GM12878 (cell line): ENCODE results near the gene KLHL3. TPM values are rescaled to one million over a fixed set of nuclear protein-coding genes. Genes with fewer than 3 reads are reported as not detected.

Source experiments
- ATAC-seq: fragments of 200-7000 bp; cut with Tn5 transposase; 3 replicates; pipeline ENCODE4 v1.9.1; 2020; ENCODE audit warnings: mild to moderate bottlenecking, moderate library complexity
- BruUV-seq: library from RNA; stranded (reverse); fragments of 400-500 nt; replicated peaks from 2 replicates; lab custom pipeline; 2021; lab: Mats Ljungman, UMichigan
- CTCF ChIA-PET: fragments of 300-600 bp; sonication (Branson Sonifier 250); formaldehyde crosslinking; extraction: SDS; loops from one replicate; lab custom pipeline; 2021; ENCODE audit warnings: inconsistent platforms; lab: Yijun Ruan, JAX
- POLR2A ChIA-PET: fragments of 350-600 bp; formaldehyde crosslinking; extraction: SDS; loops from one replicate; lab custom pipeline; 2021; ENCODE audit warnings: inconsistent platforms; lab: Charles Lee
- RAD21 ChIA-PET: fragments of 300-600 bp; sonication (Branson Sonifier 250); formaldehyde crosslinking; loops from one replicate; lab custom pipeline; 2023; ENCODE audit warnings: antibody characterized with exemption; ENCODE audit not compliant: unreplicated experiment; lab: Charles Lee
- SMC1A ChIA-PET: fragments of 300-600 bp; sonication (Branson Sonifier 250); formaldehyde crosslinking; loops from one replicate; lab custom pipeline; 2023; ENCODE audit not compliant: unreplicated experiment, uncharacterized antibody; lab: Charles Lee
- DNase-seq: peaks from one replicate; pipeline ENCODE4 v3.0.0-alpha.2; 2011; ENCODE audit warnings: low read depth, low spot score
- FAIRE-seq: peaks from 3 replicates; lab custom pipeline; 2011; peaks lifted over from hg19 to GRCh38; lab: Jason Lieb, UNC
- H2AFZ ChIP-seq: 2 replicates; pipeline ENCODE4 v1.6.0; 2011; ENCODE audit warnings: low read depth, low read length, control low read depth; ENCODE audit not compliant: control insufficient read depth
- H3K27ac ChIP-seq: 2 replicates; pipeline ENCODE4 v1.5.1; 2011; ENCODE audit warnings: control low read depth; ENCODE audit not compliant: control insufficient read depth, insufficient read depth
- H3K27me3 ChIP-seq, 2 experiments: replicated peaks in 1 of 2; 2 replicates each; pipeline versions ENCODE4 v1.6.0 to v1.6.1; 2011; ENCODE audit warnings: low read length in 1 of 2; ENCODE audit not compliant: control insufficient read depth in 2 of 2, insufficient read depth in 2 of 2
- H3K36me3 ChIP-seq, 2 experiments: 2 replicates each; pipeline ENCODE4 v1.5.1; 2011; ENCODE audit warnings: low read length in 1 of 2; ENCODE audit not compliant: control insufficient read depth in 2 of 2, insufficient read depth in 2 of 2
- H3K4me1 ChIP-seq: 2 replicates; pipeline ENCODE4 v1.6.1; 2011; ENCODE audit warnings: mild to moderate bottlenecking, low read length, moderate library complexity, mixed read lengths; ENCODE audit not compliant: control insufficient read depth, insufficient read depth
- H3K4me2 ChIP-seq: 2 replicates; pipeline ENCODE4 v1.6.0; 2011; ENCODE audit warnings: control low read depth; ENCODE audit not compliant: control insufficient read depth, insufficient read depth
- H3K4me3 ChIP-seq: fragments of 200-600 bp; sonication (generic); 2 replicates; pipeline ENCODE4 v1.5.1; 2016
- H3K79me2 ChIP-seq: 2 replicates; pipeline ENCODE4 v1.6.0; 2011; ENCODE audit warnings: low read length; ENCODE audit not compliant: control insufficient read depth, insufficient read depth
- H3K9ac ChIP-seq: 2 replicates; pipeline ENCODE4 v1.8.0; 2011; ENCODE audit warnings: low read length, control low read depth, mixed read lengths; ENCODE audit not compliant: control insufficient read depth, insufficient read depth
- H3K9me3 ChIP-seq: replicated peaks from 3 replicates; pipeline ENCODE4 v1.5.1; 2011; ENCODE audit warnings: mild to moderate bottlenecking, low read length; ENCODE audit not compliant: control insufficient read depth, insufficient read depth
- H4K20me1 ChIP-seq: 2 replicates; pipeline ENCODE4 v1.6.0; 2011; ENCODE audit not compliant: control insufficient read depth, insufficient read depth
- CBFB ChIP-seq: IDR thresholded peaks from 2 replicates; pipeline ENCODE4 v1.6.1; 2016; ENCODE audit warnings: antibody characterized with exemption, low read depth
- CHD1 ChIP-seq: IDR thresholded peaks from 2 replicates; pipeline ENCODE4 v1.6.1; 2012; ENCODE audit warnings: low read depth, low read length, improper control_type of control experiment
- EGR1 ChIP-seq, 2 experiments: IDR thresholded peaks; 1 replicate in 1 of 2; 2 replicates in 1 of 2; pipeline ENCODE4 v1.6.1; 2011 to 2012; ENCODE audit warnings: low read depth in 2 of 2, low read length in 2 of 2, borderline replicate concordance in 1 of 2, mild to moderate bottlenecking in 1 of 2, moderate library complexity in 1 of 2
- GABPA ChIP-seq: IDR thresholded peaks from 2 replicates; pipeline ENCODE4 v1.6.1; 2014; ENCODE audit warnings: antibody characterized with exemption, low read depth, mild to moderate bottlenecking, inconsistent platforms
- HDGF ChIP-seq: fragments of 450-650 bp; IDR thresholded peaks from 2 replicates; pipeline ENCODE4 v1.6.1; 2016; ENCODE audit warnings: antibody characterized with exemption
- MEF2B ChIP-seq: fragments of 450-650 bp; IDR thresholded peaks from 2 replicates; pipeline ENCODE4 v1.6.1; 2018; ENCODE audit warnings: mild to moderate bottlenecking, moderate library complexity; ENCODE audit not compliant: partially characterized antibody, poor library complexity, severe bottlenecking
- POLR2A ChIP-seq: IDR thresholded peaks from 2 replicates; pipeline ENCODE4 v1.6.1; 2011; ENCODE audit warnings: low read depth, mild to moderate bottlenecking, low read length
- ZSCAN29 ChIP-seq: fragments of 450-650 bp; IDR thresholded peaks from 2 replicates; pipeline ENCODE4 v1.6.1; 2017; ENCODE audit warnings: mild to moderate bottlenecking, moderate library complexity
- WGBS: methylation state at CpG from one replicate; pipeline ENCODE4 v1.1.6; 2016; ENCODE audit warnings: low lambda C conversion rate; ENCODE audit not compliant: insufficient replicate concordance, insufficient coverage; ENCODE audit errors: missing lambda C conversion rate; 5-methylcytosine and 5-hydroxymethylcytosine counted together
- in situ Hi-C: fragments of 300-500 bp; cut with MboI; formaldehyde crosslinking; loops from 9 replicates; pipeline ENCODE4 v1.14.3; 2018; ENCODE audit warnings: mixed read lengths
- intact Hi-C: fragments of 100-400 bp; cut with micrococcal nuclease; formaldehyde crosslinking; loops from one replicate; pipeline ENCODE4 v1.14.2; 2022; ENCODE audit not compliant: unreplicated experiment
- polyA plus RNA-seq, 11 experiments: library from polyadenylated mRNA; depleted of rRNA in 4 of 11; unstranded in 6 of 11; stranded (reverse) in 5 of 11; fragments of >200 nt; fragmentation: Nextera tagmentation in 4 of 11; fragmentation: Illumina TruSeq in 1 of 11; extraction: Ambion mirVana in 4 of 11; extraction: Trizol in 1 of 11; gene quantifications; 1 replicate in 1 of 11; 2 replicates in 10 of 11; pipeline versions ENCODE4 v1.2.1 to v1.2.3, GENCODE V29; 2011 to 2016; ENCODE audit warnings: inconsistent platforms in 2 of 11, missing spikeins in 2 of 11, low read depth in 1 of 11
- total RNA-seq, 4 experiments: library from RNA; depleted of rRNA in 3 of 4; stranded (reverse); fragments of >200 nt in 3 of 4; fragmentation: Illumina TruSeq in 1 of 4; extraction: Trizol in 1 of 4; gene quantifications; 2 replicates each; pipeline versions ENCODE4 v1.2.1 to v1.2.3, GENCODE V29; 2013 to 2021
- TF ChIP-seq, protein P1 (sequence below): fragments of 450-650 bp; IDR thresholded peaks from 2 replicates; pipeline ENCODE4 v1.6.1; 2018; ENCODE audit warnings: borderline replicate concordance, mild to moderate bottlenecking; ENCODE audit not compliant: partially characterized antibody
- TF ChIP-seq, protein P2 (sequence below): IDR thresholded peaks from 2 replicates; pipeline ENCODE4 v1.6.1; 2011; ENCODE audit warnings: borderline replicate concordance, low read depth, mild to moderate bottlenecking, moderate library complexity, low read length; ENCODE audit not compliant: insufficient read depth, poor library complexity, severe bottlenecking
- TF ChIP-seq, protein P3 (sequence below): fragments of 150-350 bp; IDR thresholded peaks from 2 replicates; pipeline ENCODE4 v1.6.1; 2014; ENCODE audit warnings: mild to moderate bottlenecking, low read depth, low read length
- TF ChIP-seq, protein P4 (sequence below): fragments of 450-650 bp; formaldehyde crosslinking; IDR thresholded peaks from 2 replicates; pipeline ENCODE4 v1.5.0; 2022; ENCODE audit warnings: mild to moderate bottlenecking, missing genetic modification characterization
- TF ChIP-seq, protein P5 (sequence below): fragments of 450-650 bp; IDR thresholded peaks from 2 replicates; pipeline ENCODE4 v1.6.1; 2014; ENCODE audit warnings: mild to moderate bottlenecking

KLHL3 gene
- total and polyA plus RNA-seq, 10 of the 15 experiments (the other 5 are each of a cell fraction or from before 2014, with no cell fraction given) = 1.7 to 11.7 (median 5.6) TPM

DNA sequence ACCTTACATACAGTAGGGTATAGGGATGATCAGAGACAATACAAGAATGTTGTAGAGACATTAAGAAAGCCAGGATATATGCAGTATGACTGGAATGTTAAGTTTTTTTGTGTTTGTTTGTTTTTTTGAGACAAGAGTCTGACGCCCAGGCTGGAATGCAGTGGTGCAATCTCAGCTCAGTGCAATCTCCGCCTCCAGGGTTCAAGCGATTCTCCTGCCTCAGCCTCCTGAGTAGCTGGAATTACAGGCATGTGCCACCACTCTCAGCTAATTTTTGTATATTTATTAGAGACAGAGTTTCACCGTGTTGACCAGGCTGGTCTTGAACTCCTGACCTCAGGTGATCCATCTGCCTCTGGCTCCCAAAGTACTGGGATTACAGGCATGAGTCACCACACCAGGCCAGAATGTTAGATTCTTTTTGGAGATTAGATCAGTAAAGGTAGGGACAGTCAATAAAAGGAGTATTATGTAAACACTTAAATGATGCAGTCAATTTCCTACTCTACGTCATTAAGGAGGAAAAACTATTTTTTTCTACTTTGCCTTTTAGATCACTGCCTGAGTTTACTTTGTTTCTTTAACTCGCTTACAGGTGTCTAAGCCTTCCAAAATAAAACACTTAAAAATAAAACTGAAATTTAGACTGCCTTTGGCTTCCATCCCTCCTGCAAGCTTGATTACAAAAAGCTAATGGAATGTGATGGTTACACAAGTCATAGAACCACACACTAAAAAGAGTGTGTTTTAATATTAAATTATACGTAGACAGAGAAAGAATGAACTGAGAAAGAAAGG lies 25.0 kb upstream of the KLHL3 start:
- Histone ChIP-seq H3K27ac (no peak overlapping the region), H3K4me1 (peaks cover 17% of the 10 kb centered on the region), H3K79me2 (no peaks in the 10 kb centered on the region), H3K36me3 (no peaks in the 10 kb centered on the region), H2AFZ (no peak overlapping the region), H3K4me2 (no peak overlapping the region), H3K9me3 (no peaks in the 10 kb centered on the region), H3K9ac (no peak overlapping the region), H4K20me1 (no peaks in the 10 kb centered on the region), H3K27me3 (no peaks in the 10 kb centered on the region), H3K4me3 (no peak overlapping the region)
- 93% methylated on average over 7 of the region's 7 CpGs for WGBS
- ChIA-PET POLR2A (no interaction called here), RAD21 (no interaction called here), SMC1A (interaction anchor here (0.6 to 1.6 kb wide), 6 partner anchors 8 to 376 kb away, joined by 3 to 8 read pairs (median 3); no protein-coding TSS in a partner anchor), CTCF (interaction anchor here (0.6 to 3.3 kb wide), 4 partner anchors 10 to 175 kb away, joined by 3 to 19 read pairs (median 5); no protein-coding TSS in a partner anchor)
- in situ Hi-C loops = no loop called here
- no peak for FAIRE-seq
- no peak for DNase-seq
- ATAC-seq = no peak
- no TSS peak for BruUV-seq
- intact Hi-C loops = no loop called here
- no peak for TF ChIP-seq ZSCAN29
- no peak for TF ChIP-seq HDGF
- no peak for TF ChIP-seq GABPA
- TF ChIP-seq, protein P1, sequence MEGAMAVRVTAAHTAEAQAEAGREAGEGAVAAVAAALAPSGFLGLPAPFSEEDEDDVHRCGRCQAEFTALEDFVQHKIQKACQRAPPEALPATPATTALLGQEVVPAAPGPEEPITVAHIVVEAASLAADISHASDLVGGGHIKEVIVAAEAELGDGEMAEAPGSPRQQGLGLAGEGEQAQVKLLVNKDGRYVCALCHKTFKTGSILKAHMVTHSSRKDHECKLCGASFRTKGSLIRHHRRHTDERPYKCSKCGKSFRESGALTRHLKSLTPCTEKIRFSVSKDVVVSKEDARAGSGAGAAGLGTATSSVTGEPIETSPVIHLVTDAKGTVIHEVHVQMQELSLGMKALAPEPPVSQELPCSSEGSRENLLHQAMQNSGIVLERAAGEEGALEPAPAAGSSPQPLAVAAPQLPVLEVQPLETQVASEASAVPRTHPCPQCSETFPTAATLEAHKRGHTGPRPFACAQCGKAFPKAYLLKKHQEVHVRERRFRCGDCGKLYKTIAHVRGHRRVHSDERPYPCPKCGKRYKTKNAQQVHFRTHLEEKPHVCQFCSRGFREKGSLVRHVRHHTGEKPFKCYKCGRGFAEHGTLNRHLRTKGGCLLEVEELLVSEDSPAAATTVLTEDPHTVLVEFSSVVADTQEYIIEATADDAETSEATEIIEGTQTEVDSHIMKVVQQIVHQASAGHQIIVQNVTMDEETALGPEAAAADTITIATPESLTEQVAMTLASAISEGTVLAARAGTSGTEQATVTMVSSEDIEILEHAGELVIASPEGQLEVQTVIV = no peak
- TF ChIP-seq, protein P2, sequence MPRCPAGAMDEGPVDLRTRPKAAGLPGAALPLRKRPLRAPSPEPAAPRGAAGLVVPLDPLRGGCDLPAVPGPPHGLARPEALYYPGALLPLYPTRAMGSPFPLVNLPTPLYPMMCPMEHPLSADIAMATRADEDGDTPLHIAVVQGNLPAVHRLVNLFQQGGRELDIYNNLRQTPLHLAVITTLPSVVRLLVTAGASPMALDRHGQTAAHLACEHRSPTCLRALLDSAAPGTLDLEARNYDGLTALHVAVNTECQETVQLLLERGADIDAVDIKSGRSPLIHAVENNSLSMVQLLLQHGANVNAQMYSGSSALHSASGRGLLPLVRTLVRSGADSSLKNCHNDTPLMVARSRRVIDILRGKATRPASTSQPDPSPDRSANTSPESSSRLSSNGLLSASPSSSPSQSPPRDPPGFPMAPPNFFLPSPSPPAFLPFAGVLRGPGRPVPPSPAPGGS = no peak
- TF ChIP-seq, protein P3, sequence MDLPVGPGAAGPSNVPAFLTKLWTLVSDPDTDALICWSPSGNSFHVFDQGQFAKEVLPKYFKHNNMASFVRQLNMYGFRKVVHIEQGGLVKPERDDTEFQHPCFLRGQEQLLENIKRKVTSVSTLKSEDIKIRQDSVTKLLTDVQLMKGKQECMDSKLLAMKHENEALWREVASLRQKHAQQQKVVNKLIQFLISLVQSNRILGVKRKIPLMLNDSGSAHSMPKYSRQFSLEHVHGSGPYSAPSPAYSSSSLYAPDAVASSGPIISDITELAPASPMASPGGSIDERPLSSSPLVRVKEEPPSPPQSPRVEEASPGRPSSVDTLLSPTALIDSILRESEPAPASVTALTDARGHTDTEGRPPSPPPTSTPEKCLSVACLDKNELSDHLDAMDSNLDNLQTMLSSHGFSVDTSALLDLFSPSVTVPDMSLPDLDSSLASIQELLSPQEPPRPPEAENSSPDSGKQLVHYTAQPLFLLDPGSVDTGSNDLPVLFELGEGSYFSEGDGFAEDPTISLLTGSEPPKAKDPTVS = no peak
- no peak for TF ChIP-seq MEF2B
- no peak for TF ChIP-seq CHD1
- TF ChIP-seq, protein P4, sequence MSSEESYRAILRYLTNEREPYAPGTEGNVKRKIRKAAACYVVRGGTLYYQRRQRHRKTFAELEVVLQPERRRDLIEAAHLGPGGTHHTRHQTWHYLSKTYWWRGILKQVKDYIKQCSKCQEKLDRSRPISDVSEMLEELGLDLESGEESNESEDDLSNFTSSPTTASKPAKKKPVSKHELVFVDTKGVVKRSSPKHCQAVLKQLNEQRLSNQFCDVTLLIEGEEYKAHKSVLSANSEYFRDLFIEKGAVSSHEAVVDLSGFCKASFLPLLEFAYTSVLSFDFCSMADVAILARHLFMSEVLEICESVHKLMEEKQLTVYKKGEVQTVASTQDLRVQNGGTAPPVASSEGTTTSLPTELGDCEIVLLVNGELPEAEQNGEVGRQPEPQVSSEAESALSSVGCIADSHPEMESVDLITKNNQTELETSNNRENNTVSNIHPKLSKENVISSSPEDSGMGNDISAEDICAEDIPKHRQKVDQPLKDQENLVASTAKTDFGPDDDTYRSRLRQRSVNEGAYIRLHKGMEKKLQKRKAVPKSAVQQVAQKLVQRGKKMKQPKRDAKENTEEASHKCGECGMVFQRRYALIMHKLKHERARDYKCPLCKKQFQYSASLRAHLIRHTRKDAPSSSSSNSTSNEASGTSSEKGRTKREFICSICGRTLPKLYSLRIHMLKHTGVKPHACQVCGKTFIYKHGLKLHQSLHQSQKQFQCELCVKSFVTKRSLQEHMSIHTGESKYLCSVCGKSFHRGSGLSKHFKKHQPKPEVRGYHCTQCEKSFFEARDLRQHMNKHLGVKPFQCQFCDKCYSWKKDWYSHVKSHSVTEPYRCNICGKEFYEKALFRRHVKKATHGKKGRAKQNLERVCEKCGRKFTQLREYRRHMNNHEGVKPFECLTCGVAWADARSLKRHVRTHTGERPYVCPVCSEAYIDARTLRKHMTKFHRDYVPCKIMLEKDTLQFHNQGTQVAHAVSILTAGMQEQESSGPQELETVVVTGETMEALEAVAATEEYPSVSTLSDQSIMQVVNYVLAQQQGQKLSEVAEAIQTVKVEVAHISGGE = no peak
- TF ChIP-seq POLR2A = no peak
- no peak for TF ChIP-seq CBFB
- TF ChIP-seq EGR1 (IDR thresholded peaks at IDR 0.05; ENCODE audit: borderline replicate concordance in 1 of 2, low read depth in 2 of 2, low read length in 2 of 2) = no peak
- TF ChIP-seq, protein P5, sequence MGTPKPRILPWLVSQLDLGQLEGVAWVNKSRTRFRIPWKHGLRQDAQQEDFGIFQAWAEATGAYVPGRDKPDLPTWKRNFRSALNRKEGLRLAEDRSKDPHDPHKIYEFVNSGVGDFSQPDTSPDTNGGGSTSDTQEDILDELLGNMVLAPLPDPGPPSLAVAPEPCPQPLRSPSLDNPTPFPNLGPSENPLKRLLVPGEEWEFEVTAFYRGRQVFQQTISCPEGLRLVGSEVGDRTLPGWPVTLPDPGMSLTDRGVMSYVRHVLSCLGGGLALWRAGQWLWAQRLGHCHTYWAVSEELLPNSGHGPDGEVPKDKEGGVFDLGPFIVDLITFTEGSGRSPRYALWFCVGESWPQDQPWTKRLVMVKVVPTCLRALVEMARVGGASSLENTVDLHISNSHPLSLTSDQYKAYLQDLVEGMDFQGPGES = no peak
